ENCODE data around the gene TBCD.

The TBCD gene

GRCh38 chr17:82791532-82791931, 39.7 kb downstream of the TBCD start:
- no peak for DNase-seq (ENCODE audit: low spot score)

DNA sequence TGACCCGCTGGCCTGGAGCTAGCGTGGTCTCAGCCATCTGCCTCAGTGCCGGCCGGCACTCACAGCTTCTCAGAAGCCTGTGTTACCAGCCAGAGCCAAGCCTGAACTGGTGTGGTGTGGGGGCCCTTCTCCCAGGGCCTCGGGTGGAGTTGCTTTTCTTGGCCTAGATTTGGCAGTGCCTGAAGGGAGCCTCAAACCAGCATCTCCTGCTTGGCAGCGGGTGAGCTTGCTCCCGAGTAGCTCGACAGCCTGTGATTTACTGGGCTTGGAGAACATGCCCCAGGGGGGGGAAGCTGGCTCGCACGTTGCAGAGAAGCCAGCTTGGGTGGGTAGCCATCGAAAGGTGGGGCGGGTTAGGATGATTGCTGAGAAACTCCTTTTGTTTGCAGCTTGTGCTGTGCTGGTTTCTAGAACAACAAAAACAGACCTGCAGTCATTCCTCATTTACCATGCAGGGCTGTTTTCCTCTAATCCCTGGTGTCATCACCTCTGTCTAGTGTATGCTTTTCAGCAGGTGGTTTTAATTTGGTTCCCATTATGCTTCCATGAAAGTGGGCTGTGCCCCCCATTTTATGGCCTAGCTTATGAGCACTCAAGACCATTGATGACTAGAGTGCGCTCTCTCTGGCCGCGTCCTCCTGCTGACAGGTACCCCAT, 42.2 kb downstream of the TBCD start:
- no peak for DNase-seq (ENCODE audit: low spot score)

GRCh38 chr17:82794781-82795482, 43.1 kb downstream of the TBCD start:
- no peak for DNase-seq (ENCODE audit: low spot score)

DNA sequence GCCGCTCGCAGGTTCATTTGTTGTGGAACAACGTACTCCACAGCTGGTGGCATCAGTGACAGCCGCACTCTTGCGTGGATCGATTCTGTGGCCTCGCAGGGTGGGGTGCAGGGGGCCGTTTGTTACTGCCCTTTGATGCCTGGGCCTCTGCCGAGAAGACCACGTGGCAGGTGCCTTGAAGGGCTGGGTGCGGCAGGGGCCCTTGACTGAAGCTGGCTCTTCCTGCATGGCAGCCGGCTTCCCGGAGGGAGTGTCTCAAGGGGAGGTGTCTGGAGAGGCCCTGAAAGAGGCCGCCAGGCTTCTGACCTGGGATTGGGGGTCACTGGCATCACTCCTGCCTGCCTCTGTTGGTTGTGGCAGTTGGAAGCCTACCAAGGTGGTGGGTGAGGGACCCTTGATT, 43.8 kb downstream of the TBCD start:
- no peak for DNase-seq (ENCODE audit: low spot score)

DNA sequence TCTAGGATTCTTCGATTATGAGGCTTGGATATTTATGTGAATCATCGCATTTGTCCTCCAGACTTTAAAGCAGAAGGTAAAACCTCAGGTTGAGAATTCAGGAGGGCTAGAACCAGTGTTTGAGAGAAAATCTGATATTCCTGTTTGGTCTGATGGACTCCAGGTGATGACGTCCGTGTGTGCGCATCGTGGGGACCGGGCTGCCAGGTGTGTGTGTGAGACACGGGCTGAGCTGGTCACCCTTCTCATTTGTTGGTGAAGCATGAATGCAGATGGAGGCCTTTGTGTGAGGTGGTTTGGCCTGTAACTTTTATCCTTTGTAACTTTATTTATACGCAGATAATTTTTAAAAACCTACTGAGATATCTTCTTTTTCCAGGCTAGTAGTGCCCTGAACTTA, 45.2 kb downstream of the TBCD start:
- no peak for DNase-seq (ENCODE audit: low spot score)

- DNase-seq (ENCODE audit: low spot score) = no peak
These were observed 46.9 kb downstream of the TBCD start for GRCh38 chr17:82798752-82799151.

GRCh38 chr17:82799591-82799990, 47.7 kb downstream of the TBCD start:
- no peak for DNase-seq (ENCODE audit: low spot score)

GRCh38 chr17:82800885-82801284, 49.0 kb downstream of the TBCD start:
- DNase-seq (ENCODE audit: low spot score) = no peak

GRCh38 chr17:82801377-82801970, 49.6 kb downstream of the TBCD start:
- no peak for DNase-seq (ENCODE audit: low spot score)

- no peak for DNase-seq (ENCODE audit: low spot score)
These were observed 50.4 kb downstream of the TBCD start for GRCh38 chr17:82802075-82802780.

DNA sequence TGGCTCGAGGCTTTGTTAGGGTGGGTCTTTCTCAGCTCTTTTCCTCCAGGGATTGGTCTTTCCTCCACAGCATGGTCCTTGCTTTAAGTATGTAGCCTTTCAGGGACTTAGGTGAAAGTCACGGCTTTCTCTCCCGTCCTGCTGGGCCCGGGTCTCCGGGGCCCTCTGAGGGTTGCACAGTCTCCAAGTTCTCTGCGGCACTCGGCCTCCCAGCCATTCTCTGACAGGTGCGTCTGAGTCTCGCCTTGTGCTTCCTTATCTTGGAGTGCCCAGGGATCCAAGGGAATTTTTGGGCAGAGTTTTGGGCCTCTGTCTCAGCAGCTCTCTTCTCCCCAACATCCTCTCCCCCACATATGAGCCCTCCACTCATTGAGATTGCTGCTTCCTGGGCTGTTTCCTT, 51.3 kb downstream of the TBCD start:
- DNase-seq (ENCODE audit: low spot score) = no peak

DNA sequence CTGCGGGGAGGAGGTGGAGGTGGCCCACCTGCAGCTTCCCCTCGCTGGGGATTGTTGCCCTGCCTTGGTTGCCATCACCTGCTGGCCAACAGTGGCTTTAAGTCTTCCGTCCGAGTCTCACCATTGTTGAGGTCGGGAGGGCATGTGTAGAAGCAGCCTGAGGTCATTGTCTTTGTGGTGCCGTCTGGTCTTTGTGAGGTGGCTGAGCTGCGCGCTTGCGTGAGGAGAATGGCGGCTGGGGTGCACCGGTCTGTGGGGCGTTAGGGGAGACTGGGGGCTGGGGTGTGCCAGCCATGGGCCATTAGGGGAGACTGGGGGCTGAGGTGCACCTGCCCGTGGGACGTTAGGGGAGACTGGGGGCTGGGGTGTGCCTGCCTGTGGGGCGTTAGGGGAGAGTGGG, 51.7 kb downstream of the TBCD start:
- DNase-seq (ENCODE audit: low spot score) = no peak

DNA sequence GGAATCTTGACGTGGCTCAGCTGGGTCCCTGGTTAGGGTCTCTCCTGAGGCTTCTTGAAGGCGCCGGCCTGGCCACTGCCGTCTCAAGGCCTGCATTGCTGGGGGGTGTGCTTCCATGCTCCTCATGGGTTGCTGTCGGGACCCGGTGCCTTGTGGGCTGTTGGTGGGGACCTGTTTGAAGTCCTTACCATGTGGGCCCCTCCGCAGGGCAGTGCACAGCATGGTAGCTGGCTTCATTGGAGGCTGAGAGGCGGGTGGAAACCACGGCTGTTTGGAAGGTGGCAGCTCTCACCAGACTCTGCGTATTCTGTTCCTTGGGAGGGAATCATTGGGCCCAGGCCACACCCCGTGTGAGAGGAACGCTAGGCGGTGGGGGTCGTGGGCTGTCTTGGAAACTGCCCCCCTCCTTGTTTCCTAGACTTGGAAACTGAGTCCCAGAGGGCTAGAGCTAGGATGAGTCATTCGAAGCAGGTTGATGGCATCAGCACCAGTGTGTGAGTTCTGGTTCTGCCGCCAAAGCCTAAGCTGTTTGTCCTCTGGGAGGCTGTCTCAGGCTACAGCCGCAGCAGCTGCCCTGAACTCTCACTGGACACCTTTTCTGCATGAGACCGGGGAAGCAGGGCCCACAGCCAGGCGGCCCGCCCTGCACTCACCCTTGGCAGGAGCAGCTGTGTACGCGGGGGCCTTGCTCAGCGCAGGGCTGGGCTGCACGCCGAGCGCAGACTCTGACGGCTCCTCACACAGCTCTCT, 52.8 kb downstream of the TBCD start:
- DNase-seq (ENCODE audit: low spot score) = no peak

GRCh38 chr17:82805254-82805653, 53.4 kb downstream of the TBCD start:
- DNase-seq (ENCODE audit: low spot score) = no peak

- no peak for DNase-seq (ENCODE audit: low spot score)
These were observed 54.0 kb downstream of the TBCD start for GRCh38 chr17:82805823-82806222.

- DNase-seq (ENCODE audit: low spot score) = no peak
These were observed 54.8 kb downstream of the TBCD start for GRCh38 chr17:82806645-82807044.

- no peak for DNase-seq (ENCODE audit: low spot score)
These were observed 55.2 kb downstream of the TBCD start for GRCh38 chr17:82807101-82807500.

DNA sequence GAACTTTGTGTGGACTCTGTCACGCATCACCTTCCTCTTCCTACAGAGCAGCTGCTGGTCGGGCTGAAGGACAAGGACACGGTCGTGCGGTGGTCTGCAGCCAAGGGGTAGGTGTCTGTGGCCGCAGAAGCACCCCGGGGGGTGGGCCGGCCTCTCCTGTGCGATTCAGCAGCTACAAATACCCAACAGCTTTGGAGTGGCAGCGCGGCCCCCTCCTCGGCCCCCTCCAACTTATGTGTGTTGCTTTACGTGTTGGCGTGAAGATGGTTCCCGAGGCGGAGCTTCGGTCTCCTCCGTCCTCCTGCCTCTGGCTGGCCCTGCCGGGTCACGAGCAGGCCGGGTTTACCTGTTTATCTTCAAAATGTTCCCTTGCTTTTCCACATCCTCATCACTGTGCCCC, 55.7 kb downstream of the TBCD start:
- DNase-seq (ENCODE audit: low spot score) = no peak

GRCh38 chr17:82808006-82808405, 56.1 kb downstream of the TBCD start:
- DNase-seq (ENCODE audit: low spot score) = no peak

DNA sequence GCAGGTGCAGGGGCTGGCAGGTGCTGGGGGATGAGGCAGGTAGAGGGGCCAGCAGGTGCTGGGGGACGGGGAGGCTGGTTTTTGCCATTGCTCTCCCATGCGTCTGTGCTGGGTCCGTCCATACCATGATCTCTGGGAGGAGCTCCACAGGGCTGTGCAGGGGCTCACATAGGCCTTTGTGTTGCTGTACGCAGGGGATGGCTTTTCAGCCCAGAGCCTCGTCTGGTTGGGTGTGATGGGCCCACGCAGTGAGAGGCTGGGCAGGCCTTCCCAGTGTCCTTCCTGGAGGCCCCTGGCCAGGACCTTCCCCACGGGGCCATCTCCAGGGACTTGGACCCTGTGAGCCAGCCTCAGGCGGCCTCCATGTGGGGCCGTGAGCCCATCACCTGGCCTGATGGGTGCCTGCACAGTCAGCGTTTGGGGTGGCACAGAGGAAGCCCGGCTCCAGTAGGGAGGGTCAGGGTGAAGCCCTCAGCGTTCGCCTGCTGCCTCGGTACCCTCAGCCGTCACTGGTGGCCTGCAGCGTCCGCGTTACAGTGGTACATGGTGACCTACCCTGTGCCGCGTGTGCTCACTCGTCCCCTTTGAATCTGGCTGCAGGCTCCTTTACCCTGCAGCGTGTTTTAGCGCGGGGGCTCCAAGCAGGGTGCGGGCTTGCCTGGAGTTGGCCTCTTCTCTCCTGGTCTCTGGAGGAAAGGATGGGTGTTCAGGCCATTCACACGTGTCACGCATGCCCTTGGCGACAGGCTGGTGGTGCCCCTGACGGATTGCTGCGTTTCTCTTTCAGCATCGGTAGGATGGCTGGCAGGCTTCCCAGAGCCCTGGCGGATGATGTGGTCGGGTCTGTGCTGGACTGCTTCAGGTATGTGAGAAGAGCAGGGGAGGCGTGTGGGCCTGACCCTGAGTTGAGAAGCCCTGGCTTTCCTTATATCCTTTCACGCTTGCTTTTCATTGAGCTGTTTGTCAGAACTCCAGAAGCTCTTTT, 57.3 kb downstream of the TBCD start:
- no peak for DNase-seq (ENCODE audit: low spot score)

Measured in HuH-7.5 (cell line).